ENCODE results near the gene SAMD4A.
"Not testable (repeated sequence)": the region's sequence is repeated elsewhere in the genome, so short reads cannot be mapped to it uniquely, and the experiment has no call there.

SAMD4A gene

DNA sequence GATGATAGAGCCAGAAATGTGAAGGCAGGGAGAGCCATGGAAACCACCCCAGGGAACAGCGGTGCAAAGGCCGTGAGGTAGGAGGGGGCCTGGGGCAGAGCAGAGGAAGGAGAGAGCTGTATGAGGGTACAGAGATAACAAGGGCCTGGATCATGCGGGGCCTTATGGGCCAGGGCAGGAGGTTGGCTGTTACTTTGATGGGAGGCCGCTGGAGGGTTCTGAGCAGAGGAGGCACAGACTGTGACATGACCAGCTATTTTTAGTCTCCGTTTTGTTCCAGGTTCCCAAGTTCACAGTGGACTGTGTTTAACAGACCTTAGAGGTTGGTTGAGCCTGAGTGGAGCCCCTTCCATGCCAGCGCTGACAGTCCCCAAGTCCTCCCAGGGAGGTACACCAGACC, 217.1 kb downstream of the SAMD4A start:
- DNase-seq (ENCODE audit: low read depth): no peak

DNA sequence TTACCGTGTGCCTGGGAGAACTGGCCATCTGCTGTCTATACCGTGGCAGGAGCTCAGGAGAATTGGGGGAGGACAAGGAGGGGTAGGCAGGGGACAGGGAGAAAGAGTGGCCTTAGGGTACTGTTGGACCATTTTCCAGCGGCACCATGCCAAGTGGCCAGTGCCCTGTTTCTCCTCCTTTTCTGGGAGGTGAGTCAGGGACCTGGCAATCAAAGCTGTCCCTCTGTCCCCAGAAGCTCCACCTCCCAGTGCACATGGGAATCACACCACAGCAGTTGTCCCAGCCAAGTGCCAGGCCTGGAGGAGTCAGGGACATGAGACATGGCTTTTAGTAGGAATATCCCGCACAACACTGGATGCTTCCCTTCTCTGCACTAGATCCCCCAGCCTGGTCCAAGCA, 217.7 kb downstream of the SAMD4A start:
- DNase-seq (ENCODE audit: low read depth): no peak

DNA sequence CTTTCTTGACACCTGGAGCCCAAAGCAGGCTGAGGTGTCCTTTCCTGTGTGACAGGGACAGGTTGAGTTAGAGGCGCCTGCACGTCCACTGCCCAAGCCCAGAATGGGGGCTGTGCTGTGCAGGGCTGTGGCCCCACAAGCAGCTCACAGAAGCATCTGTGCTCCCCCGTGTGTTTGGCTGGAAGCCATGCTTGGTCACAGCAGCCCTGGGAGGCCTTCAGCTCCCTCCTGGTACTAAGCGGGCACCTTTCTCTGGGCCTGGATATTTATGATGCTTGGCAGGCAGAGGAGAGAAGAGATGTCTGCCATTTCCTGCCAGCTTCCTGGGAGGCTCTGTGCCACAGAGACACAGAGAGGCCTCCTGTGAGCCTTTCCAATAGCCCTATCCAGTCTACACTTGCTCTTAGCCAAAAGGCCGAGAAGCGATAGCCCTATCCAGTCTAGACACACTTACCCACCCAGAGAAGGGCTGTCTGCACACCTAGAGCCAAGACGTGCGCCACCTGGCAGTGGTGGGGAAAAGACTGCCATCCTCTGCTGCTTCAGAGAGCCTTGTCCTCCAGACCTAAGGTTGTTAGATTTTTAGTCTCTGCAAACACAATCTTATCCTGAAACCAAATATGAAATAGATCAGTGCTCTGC, 218.3 kb downstream of the SAMD4A start:
- no peak for DNase-seq (ENCODE audit: low read depth)

DNA sequence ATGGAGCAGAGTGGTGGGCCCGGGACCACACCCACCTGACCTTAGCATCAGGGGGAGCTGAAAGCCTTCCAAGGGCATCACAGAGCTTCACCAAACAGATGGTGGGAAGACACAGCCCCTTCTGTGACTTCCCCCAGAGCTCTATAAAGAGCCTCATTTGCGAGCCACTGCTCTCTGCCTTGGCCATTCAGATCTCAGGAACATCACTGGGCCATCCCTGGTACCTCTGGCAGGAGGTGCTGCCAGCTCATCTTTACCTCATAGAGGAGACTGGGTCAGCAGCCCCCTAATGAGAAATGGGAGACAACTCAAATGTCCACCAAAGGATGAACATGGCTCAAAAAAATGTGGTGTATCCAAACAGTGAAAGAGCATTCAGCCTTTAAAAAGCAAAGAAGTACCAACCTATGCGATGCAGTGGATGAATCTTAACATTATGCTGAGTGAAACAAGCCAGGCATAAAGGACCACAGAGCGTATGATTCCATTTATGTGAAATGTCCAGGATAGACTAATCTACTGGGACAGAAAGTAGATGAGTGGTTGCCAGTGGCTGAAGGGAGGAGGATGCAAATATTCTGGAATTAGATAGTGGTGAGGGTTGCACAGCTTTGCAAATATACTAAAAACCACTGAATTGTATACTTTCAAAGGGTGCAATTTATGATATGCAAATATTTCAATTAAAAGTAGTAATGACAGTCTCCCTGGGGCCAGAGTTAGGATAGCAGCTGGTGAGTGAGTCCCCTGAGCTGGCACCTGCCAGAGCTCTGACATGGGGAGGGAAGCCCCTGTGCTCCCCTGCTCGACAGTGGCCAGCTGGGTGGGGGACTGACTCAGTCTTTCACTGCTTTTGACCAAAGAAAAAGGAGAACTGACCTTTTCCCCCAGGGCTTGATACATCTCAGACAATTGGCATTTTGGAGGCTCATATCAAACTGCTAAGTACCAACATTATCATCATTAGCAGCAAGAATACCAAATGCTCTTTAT, 219.1 kb downstream of the SAMD4A start:
- DNase-seq (ENCODE audit: low read depth): no peak

DNA sequence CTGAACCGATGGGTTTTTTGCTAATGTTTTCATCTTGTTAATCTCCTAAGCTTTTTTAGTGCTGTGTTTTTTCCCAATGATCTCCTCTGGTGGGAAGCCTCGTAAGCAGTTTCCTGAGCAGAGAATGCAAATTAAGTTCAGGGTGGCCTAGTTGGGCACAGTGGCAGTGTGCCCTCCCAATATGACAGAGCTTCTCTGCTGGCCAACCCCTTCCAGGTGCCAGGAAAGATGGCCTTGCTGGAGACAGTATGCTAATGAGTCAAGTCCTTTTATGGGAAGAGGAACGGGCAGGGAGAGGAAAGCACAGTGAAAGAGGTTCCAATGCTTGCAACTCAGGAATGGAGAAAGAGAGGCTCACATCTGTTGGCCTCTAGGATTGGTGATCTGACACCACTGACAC, 219.9 kb downstream of the SAMD4A start:
- DNase-seq (ENCODE audit: low read depth): no peak

DNA sequence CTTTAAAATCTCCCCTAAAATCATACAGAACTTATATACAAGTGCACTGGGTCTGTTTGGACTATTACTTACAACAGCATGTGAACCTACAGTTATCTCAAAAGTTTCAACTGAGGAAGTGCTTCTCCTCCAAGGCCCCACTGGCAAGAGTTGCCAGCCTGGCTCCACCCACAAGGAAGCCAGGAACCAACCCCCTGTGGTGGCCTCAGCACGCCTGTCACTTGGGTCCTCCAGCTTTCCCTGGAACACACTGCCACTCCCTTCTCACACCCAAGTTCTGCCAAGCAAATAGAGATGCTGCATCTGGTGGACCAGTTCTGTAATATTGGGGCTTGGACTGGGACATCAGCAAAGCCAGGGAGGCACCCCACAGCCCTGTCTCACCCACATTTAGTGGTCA, 220.3 kb downstream of the SAMD4A start:
- DNase-seq (ENCODE audit: low read depth): no peak

DNA sequence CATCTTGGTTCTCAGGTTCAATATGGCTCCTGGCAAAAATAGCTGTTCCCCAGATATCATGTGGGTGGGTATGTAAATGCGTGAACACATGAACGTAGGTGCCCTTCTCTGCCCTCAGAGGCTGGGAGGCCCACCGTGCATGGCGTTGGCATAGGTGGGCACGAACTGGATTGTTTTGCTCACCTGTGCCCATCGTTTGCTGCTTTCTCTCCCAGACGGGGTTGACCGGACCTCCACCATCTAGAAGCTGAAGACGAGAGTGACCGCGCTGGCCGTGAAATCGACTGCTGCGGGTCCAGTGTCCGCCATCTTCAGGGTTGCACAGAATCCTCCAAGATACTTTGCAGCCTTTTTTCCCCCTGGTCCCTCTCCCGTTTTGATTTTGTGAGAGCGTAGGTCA, 221.8 kb downstream of the SAMD4A start:
- DNase-seq (ENCODE audit: low read depth): no peak

DNA sequence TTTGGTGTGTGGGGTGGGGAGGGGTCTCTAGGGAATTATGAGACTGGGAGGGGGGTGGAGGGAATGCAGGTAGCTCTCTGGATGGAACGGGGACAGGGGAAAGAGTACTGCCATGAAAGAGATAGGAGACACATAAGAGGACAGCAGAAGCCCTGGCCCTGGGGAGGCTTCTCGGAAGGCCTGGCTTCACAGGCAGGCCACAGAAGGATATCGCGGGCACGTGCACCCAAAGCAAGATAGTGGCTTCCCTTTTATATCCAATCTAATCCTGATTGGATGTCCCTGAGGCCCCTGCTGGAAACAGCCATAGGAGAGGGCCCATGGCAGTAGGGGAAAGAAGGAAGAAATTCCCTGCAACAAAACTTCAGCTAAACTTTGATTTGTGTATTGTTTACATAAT, 222.2 kb downstream of the SAMD4A start:
- no peak for DNase-seq (ENCODE audit: low read depth)

DNA sequence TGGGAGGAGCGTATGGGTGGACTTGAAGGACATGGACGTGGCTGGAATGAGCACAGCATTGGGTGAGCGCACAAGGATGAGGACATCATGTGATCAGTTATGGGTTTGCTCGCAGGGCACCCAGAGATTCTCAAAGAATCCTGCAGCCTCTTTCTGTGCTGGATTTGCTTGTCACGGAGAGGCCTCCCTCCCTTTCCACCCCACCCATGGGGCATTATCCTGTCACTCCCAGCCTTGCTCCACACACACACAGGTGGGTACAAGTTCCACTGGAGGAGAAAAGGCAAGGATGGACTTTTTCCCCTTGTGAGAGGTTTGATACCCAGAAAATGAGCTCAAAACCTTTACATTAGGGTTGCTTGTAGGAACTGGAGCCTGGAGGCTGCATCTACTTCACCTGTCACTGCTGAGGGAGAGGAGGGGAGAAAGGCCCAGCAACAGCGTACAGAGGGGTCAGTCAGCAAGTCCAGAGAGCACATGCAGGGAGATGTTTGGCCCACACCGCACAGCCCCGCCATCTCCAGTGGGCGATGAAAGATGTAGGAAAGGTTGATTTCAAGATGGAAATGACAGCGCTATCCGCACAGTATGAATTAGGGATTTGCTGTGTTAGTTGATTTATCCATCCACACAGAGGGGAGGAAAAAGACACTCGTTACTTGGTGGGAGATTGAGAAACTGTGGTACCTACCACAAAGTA, 223.0 kb downstream of the SAMD4A start:
- DNase-seq (ENCODE audit: low read depth): no peak

DNA sequence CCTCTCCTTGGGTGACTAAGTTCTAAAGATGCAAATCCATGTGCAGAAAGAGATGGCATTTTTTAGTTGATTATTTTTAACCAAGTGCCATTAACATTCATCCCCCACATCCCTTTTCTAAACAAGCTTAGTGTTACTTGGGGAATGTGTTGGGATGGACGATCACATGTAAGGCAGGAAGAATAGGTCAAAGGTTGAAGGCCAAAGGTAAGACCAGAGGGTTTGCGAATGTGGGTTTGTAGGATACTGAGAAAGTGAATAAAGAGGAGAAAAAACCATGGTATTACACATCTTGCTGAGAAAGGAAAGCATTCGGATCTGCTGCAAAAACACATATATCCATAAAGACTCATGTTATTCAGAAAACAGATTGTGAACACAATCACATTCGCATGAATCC, 224.1 kb downstream of the SAMD4A start:
- DNase-seq (ENCODE audit: low read depth): no peak

DNA sequence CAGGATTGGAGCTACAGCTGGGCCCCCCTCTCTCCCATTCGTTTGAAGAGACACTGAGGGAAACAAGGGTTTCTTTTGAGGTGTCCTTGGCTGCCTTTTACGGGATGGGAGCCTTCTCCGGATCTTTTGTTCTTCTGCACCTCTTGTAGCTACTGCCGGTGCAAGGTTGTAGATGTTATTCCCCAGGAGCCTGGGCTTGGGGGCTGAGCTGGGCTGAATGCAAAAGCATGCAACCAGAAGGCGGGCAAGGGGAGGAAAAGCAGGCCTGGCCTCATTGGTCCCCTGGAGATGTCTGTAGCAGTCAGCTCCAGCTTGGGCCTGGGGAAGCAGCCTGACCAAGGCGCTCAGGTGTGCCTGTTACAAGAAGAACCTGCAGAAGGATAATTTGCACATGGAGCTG, 225.4 kb downstream of the SAMD4A start:
- no peak for DNase-seq (ENCODE audit: low read depth)

DNA sequence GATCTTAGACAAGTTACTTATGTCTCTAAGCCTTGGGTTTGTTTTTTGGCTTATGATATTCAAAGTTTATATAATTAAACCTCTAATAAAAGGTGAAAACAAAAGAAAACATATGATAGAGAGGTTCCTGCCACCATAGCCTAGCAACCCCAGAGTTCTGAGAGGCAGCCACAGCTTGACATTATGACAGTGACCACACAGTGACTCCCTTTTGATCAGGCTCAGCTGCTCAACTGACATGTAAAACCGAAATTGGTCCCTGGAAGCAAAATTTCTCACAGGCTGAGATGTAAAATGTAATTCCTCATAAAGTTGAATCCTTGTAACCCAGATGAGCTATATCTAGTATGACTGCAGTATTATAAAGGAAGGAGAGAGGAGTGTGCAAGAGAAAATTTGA, 227.2 kb downstream of the SAMD4A start:
- DNase-seq (ENCODE audit: low read depth): no peak

DNA sequence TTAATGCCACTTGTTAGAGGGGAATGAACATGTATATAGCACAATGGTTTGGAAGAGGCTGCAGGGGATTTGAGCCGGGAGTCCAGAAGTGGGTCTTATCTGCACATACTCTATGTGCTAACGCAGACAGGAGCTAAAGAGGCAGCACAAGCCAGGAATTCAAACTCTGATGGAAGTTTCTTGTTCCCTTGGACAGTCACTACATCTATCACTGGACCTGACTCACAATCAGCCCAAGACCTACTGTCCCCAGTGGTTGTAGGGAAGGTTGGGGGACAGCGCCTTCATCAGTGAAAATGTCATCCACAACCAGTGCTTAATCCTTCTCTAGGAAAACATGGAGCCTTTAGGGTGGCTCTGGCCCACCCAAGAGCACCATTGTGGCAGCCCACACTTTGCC, 227.9 kb downstream of the SAMD4A start:
- no peak for DNase-seq (ENCODE audit: low read depth)

DNA sequence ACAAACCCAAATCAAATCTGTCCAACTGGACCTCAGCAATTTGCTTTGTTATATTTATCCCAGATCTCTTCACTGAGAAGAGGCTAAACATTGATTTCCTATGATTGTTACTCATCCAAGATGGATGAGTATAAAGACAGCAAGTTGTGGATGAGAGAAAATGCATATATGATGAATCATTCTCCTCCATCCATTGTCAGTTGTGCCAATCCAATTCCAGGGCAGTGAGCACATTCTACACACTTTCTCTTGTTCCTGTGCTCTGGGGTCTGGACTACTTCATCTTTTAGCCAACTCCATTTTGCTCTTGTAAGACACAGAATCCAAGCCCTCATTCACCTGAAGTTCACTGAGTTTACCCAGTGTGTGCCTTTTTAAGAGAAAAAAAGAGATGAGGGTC, 230.0 kb downstream of the SAMD4A start:
- DNase-seq (ENCODE audit: low read depth): no peak

DNA sequence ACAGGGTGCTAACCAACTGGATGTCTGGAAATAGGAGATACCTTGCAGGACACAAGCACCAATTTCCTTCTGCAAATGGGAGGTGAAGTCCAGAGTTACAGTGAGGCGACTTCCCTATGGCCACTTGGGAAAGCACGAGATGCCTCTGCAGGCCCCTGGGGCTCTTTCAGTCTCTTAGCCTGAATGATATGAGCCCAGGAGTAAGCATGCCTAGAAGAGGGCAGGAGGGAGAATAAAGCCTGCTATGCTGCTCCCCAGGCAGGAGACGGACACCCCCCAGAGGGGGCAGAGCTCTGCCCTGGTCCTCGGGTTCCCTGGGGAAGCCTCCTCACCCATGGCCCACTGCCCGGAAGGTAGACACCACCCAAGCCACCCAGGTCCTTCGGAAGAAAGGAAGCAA, 230.6 kb downstream of the SAMD4A start:
- DNase-seq (ENCODE audit: low read depth): no peak

DNA sequence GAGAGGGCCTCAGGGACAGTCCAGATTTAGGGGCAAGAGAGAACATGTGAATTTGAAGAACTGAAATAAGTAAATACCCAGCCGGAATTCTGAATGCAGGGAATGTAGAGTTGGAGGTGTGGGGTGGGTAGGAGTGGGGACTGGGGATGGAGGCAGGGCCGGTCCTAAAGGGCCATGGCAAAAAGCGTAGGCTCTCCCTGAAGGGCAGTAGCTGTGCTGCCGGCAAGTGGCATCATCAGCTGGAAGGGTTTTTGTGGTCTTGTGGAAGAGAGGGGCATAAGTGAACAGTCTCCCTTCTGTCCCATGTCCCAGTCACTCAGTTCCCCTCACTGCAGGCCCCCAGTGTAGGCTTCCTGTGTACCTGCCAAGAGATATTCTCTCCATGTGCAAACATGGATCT, 231.1 kb downstream of the SAMD4A start:
- no peak for DNase-seq (ENCODE audit: low read depth)

DNA sequence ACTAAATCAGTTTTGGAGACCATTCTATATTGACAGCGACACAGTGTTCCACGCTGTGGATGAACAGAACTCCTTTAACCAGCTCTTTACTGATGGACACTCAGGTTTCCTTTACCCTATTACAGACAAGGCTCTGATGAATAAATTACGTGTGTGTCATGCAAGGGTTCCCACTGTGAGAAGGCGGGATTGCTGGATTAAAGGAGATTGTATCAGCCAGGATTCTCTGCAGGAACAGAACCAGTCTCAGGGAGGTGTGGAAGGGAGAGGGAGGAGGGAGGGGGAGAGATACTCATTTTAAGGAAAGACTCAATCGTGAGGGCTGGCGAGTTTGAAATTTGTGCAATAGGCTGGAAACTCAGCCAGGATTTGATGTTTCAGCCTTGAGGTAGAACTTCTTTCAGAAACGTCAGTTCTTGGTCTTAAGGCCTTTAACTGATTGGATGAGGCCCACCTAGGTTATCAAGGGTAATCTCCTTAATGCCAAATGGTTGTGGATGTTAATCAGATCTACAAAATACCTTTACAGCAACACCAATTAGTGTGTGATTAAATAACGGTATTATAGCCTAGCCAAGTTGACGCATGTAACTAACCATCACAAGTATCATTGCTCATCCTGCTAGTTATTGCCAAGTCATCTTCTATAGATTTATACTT, 231.7 kb downstream of the SAMD4A start:
- no peak for DNase-seq (ENCODE audit: low read depth)

DNA sequence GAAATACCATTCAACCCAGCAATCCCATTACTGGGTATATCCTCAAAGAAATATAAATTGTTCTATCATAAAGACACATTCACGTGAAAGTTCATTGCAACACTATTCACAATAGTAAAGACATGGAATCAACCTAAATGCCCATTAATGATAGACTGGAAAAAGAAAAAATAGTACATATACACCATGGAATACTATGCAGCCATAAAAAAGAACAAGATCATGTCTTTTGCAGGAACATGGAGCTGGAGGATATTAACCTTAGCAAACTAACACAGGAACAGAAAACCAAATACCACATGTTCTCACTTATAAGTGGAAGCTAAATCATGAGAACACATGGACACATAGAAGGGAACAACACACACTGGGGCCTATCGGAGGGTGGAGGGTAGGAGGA, 234.6 kb downstream of the SAMD4A start:
- not testable (repeated sequence) for DNase-seq (ENCODE audit: low read depth)

DNA sequence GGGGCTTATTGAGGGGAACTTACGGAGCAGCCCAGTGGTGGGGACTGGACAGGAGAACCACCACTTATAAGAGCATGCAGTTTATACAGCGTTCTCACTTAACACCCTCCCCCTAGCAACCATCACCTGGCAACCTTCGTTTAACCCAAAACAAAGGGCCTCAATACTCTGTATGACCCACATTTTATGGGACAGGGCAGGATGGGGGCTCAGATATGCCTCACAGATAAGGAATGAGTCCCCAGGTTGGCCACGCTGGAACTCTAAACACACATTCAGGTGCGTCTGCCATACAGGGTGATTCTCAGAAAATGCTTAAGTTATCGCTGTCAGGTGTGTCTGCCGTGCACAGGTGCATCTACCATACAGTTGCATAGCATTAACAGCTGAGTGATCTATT, 236.5 kb downstream of the SAMD4A start:
- DNase-seq (ENCODE audit: low read depth): no peak

DNA sequence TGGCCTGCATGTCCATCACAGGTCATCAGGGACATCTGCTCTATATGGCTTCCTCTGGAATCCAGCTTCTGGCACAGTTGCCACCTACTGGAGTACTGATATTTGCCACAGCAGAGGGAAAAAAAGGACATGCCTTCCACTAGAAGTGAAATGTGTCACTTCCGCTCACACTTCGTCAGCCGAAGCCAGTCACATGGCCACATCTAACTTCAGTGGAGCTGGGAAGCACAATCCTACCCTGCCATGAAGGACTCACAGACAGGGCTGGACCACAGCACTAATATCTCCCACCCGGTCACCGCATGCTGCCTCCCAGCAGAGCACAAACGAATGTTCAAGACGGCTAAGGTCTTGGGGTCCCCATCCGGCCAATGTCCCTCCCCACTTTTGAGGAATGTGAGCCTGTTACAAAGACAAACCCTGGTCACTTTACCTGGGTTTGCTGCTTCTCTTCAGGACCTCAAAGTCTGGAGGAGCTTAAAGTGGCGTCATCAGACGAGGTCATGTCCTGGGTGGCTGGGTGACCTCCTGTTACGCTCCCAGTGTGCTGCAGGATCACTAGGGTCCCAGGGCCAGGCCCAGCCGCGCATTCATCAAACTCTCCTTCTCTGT, 237.1 kb downstream of the SAMD4A start:
- DNase-seq (ENCODE audit: low read depth): no peak

DNA sequence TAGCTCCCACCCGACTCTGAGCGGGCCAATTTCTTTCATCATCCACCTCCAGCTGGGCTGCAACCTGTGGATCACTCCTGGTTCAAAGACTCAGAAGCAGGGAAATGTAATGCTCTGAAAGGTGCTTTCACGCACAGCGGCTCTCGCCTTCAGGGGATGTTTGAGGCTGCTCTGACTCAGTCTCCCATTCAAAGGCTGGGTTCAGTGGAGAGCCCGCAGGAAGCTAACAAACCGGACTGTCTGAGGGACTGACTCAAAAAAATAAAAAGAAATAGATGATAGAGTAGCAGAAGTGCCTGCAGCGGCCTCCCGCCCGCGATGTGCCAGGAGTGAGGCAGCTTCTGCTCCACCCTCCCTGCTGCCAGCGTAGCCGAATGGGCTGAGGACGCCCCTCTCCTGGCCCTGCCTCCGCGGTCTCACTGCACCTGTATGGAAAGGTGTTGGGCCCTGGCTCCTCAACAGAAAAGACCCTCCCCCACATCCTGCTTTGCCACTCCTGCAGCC, 237.7 kb downstream of the SAMD4A start:
- DNase-seq (ENCODE audit: low read depth): no peak

DNA sequence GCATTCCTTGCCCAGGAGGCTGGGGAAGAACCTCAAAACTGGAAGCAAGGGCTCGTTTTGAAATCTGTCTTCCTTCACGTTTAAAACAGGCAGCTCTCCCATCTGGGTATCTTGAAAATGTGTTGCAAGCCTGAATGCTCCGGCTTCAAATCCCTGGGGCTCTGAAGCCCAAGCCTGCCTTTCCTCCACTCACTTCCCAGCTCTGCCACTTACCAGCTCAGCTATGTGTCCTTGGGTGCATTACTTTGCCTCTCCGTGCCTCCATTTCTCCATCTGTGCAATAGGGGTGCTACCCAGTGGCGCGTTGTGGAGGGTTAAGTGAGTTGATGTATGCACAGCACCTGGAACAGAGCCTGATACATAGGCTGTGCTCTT, 238.1 kb downstream of the SAMD4A start:
- no peak for DNase-seq (ENCODE audit: low read depth)
